ENCODE results near the gene LIN7B.

GRCh38 chr19:49116544-49116943 is 2.4 kb downstream of the LIN7B start:
- TF ChIP-seq CTCF (conservative IDR thresholded peaks at IDR 0.05; ENCODE audit: low read length): no peak
- TF ChIP-seq EZH2phosphoT487 (IDR thresholded peaks at IDR 0.05; ENCODE audit: borderline replicate concordance, low read depth, low read length): no peak
